ENCODE data around the gene PDE7B.
"Not testable (repeated sequence)": the region's sequence is repeated elsewhere in the genome, so short reads cannot be mapped to it uniquely, and the experiment has no call there.

The PDE7B gene

GRCh38 chr6:136137739-136138402 lies 286.4 kb downstream of the PDE7B start:
- no peak for DNase-seq
- no peaks in the 10 kb centered on the region for H3K36me3 ChIP-seq (ENCODE audit: control insufficient read depth, insufficient read depth, low read length)
- no peak overlapping the region for H2BK15ac ChIP-seq (replicated peaks; ENCODE audit: low read depth)
- no peak overlapping the region for H4K5ac ChIP-seq (ENCODE audit: low read length)
- no peak overlapping the region for H4K8ac ChIP-seq (ENCODE audit: low read depth, low read length)
- WGBS (ENCODE audit: extremely low coverage, insufficient coverage, low lambda C conversion rate): no CpG with 5 or more reads among the region's 3 CpGs
- no peak overlapping the region for H3K9ac ChIP-seq (ENCODE audit: low read length)
- H3K27ac ChIP-seq (ENCODE audit: low read depth, low read length): no peak overlapping the region
- H3K18ac ChIP-seq (ENCODE audit: low read length): no peak overlapping the region
- no peaks in the 10 kb centered on the region for H3K4me1 ChIP-seq (ENCODE audit: control insufficient read depth, low read depth, low read length)
- H2AK5ac ChIP-seq (ENCODE audit: low read length): no peak overlapping the region
- H3K79me1 ChIP-seq (ENCODE audit: low read length): no peaks in the 10 kb centered on the region
- H3K79me2 ChIP-seq (ENCODE audit: control insufficient read depth, insufficient read depth, low read length): no peaks in the 10 kb centered on the region
- no peak overlapping the region for H2BK5ac ChIP-seq (ENCODE audit: low read length)
- no peaks in the 10 kb centered on the region for H3K27me3 ChIP-seq (ENCODE audit: insufficient read depth, low read length, poor library complexity)
- no peak overlapping the region for H3K23ac ChIP-seq (ENCODE audit: low read length)
- H3K4me3 ChIP-seq (ENCODE audit: low read length): no peak overlapping the region
- H3K4ac ChIP-seq (ENCODE audit: low read depth, low read length): no peak overlapping the region
- no peak overlapping the region for H3K4me2 ChIP-seq (ENCODE audit: low read length)
- no peak overlapping the region for H2BK120ac ChIP-seq (ENCODE audit: low read depth, low read length)
- no peak overlapping the region for H3K56ac ChIP-seq (ENCODE audit: low read length)

- not testable (repeated sequence) for H3K56ac ChIP-seq (ENCODE audit: low read length); H3K4me1 ChIP-seq (ENCODE audit: control insufficient read depth, low read depth, low read length); H4K5ac ChIP-seq (ENCODE audit: low read length); H2BK120ac ChIP-seq (ENCODE audit: low read depth, low read length); H3K4me3 ChIP-seq (ENCODE audit: low read length); H2BK15ac ChIP-seq (replicated peaks; ENCODE audit: low read depth); H4K8ac ChIP-seq (ENCODE audit: low read depth, low read length); H3K27me3 ChIP-seq (ENCODE audit: insufficient read depth, low read length, poor library complexity); H2AK5ac ChIP-seq (ENCODE audit: low read length); H3K27ac ChIP-seq (ENCODE audit: low read depth, low read length); H3K36me3 ChIP-seq (ENCODE audit: control insufficient read depth, insufficient read depth, low read length); H3K79me2 ChIP-seq (ENCODE audit: control insufficient read depth, insufficient read depth, low read length); H3K4ac ChIP-seq (ENCODE audit: low read depth, low read length); H3K23ac ChIP-seq (ENCODE audit: low read length); H2BK5ac ChIP-seq (ENCODE audit: low read length); H3K9ac ChIP-seq (ENCODE audit: low read length); H3K4me2 ChIP-seq (ENCODE audit: low read length); DNase-seq; H3K79me1 ChIP-seq (ENCODE audit: low read length); H3K18ac ChIP-seq (ENCODE audit: low read length)
- no CpG with 5 or more reads among the region's 6 CpGs for WGBS (ENCODE audit: extremely low coverage, insufficient coverage, low lambda C conversion rate)
These were observed 287.6 kb downstream of the PDE7B start for GRCh38 chr6:136139111-136139510.

- Histone ChIP-seq H2BK5ac (ENCODE audit: low read length) (no peak overlapping the region), H3K4ac (ENCODE audit: low read depth, low read length) (no peak overlapping the region), H4K8ac (ENCODE audit: low read depth, low read length) (no peak overlapping the region), H4K5ac (ENCODE audit: low read length) (no peak overlapping the region), H3K18ac (ENCODE audit: low read length) (no peak overlapping the region), H3K23ac (ENCODE audit: low read length) (no peak overlapping the region), H2AK5ac (ENCODE audit: low read length) (no peak overlapping the region), H3K27ac (ENCODE audit: low read depth, low read length) (no peak overlapping the region), H2BK120ac (ENCODE audit: low read depth, low read length) (no peak overlapping the region), H3K4me1 (ENCODE audit: control insufficient read depth, low read depth, low read length) (no peaks in the 10 kb centered on the region), H3K79me2 (ENCODE audit: control insufficient read depth, insufficient read depth, low read length) (no peaks in the 10 kb centered on the region), H3K56ac (ENCODE audit: low read length) (no peak overlapping the region), H3K79me1 (ENCODE audit: low read length) (no peaks in the 10 kb centered on the region), H3K27me3 (ENCODE audit: insufficient read depth, low read length, poor library complexity) (no peaks in the 10 kb centered on the region), H3K9ac (ENCODE audit: low read length) (no peak overlapping the region), H2BK15ac (replicated peaks; ENCODE audit: low read depth) (no peak overlapping the region), H3K4me2 (ENCODE audit: low read length) (no peak overlapping the region), H3K36me3 (ENCODE audit: control insufficient read depth, insufficient read depth, low read length) (no peaks in the 10 kb centered on the region), H3K4me3 (ENCODE audit: low read length) (no peak overlapping the region)
- no peak for DNase-seq
These were observed 292.9 kb downstream of the PDE7B start for GRCh38 chr6:136144251-136145023.

GRCh38 chr6:136146130-136146529 lies 294.6 kb downstream of the PDE7B start:
- Histone ChIP-seq H2BK15ac (replicated peaks; ENCODE audit: low read depth) (no peak overlapping the region), H3K23ac (ENCODE audit: low read length) (no peak overlapping the region), H4K8ac (ENCODE audit: low read depth, low read length) (no peak overlapping the region), H3K27me3 (ENCODE audit: insufficient read depth, low read length, poor library complexity) (no peaks in the 10 kb centered on the region), H3K18ac (ENCODE audit: low read length) (no peak overlapping the region), H3K36me3 (ENCODE audit: control insufficient read depth, insufficient read depth, low read length) (no peaks in the 10 kb centered on the region), H3K4me2 (ENCODE audit: low read length) (no peak overlapping the region), H4K5ac (ENCODE audit: low read length) (no peak overlapping the region), H3K4ac (ENCODE audit: low read depth, low read length) (no peak overlapping the region), H3K9ac (ENCODE audit: low read length) (no peak overlapping the region), H3K79me1 (ENCODE audit: low read length) (no peaks in the 10 kb centered on the region), H3K4me1 (ENCODE audit: control insufficient read depth, low read depth, low read length) (no peaks in the 10 kb centered on the region), H3K56ac (ENCODE audit: low read length) (no peak overlapping the region), H3K79me2 (ENCODE audit: control insufficient read depth, insufficient read depth, low read length) (no peaks in the 10 kb centered on the region), H2AK5ac (ENCODE audit: low read length) (no peak overlapping the region), H2BK120ac (ENCODE audit: low read depth, low read length) (no peak overlapping the region), H3K27ac (ENCODE audit: low read depth, low read length) (no peak overlapping the region), H3K4me3 (ENCODE audit: low read length) (no peak overlapping the region), H2BK5ac (ENCODE audit: low read length) (no peak overlapping the region)
- no peak for DNase-seq
- WGBS (ENCODE audit: extremely low coverage, insufficient coverage, low lambda C conversion rate): no CpG with 5 or more reads among the region's 2 CpGs

- WGBS (ENCODE audit: extremely low coverage, insufficient coverage, low lambda C conversion rate): no CpG with 5 or more reads among the region's 2 CpGs
- H4K5ac ChIP-seq (ENCODE audit: low read length): no peak overlapping the region
These were observed 295.8 kb downstream of the PDE7B start for GRCh38 chr6:136147342-136147741.

More at GRCh38 chr6:136147342-136147741, 295.8 kb downstream of the PDE7B start:
- Histone ChIP-seq H4K8ac (ENCODE audit: low read depth, low read length) (no peak overlapping the region), H3K4ac (ENCODE audit: low read depth, low read length) (no peak overlapping the region), H2BK15ac (replicated peaks; ENCODE audit: low read depth) (no peak overlapping the region), H3K9ac (ENCODE audit: low read length) (no peak overlapping the region), H3K79me2 (ENCODE audit: control insufficient read depth, insufficient read depth, low read length) (no peaks in the 10 kb centered on the region), H3K4me1 (ENCODE audit: control insufficient read depth, low read depth, low read length) (no peaks in the 10 kb centered on the region), H2BK5ac (ENCODE audit: low read length) (no peak overlapping the region), H3K27me3 (ENCODE audit: insufficient read depth, low read length, poor library complexity) (no peaks in the 10 kb centered on the region), H3K4me2 (ENCODE audit: low read length) (no peak overlapping the region), H3K79me1 (ENCODE audit: low read length) (no peaks in the 10 kb centered on the region), H3K27ac (ENCODE audit: low read depth, low read length) (no peak overlapping the region), H3K36me3 (ENCODE audit: control insufficient read depth, insufficient read depth, low read length) (no peaks in the 10 kb centered on the region), H3K56ac (ENCODE audit: low read length) (no peak overlapping the region), H2AK5ac (ENCODE audit: low read length) (no peak overlapping the region), H2BK120ac (ENCODE audit: low read depth, low read length) (no peak overlapping the region), H3K4me3 (ENCODE audit: low read length) (no peak overlapping the region), H3K18ac (ENCODE audit: low read length) (no peak overlapping the region), H3K23ac (ENCODE audit: low read length) (no peak overlapping the region)
- DNase-seq: no peak
